HG02763 (cell line): Measurements from ENCODE around the gene CYP19A1.

Source experiments
- ATAC-seq: cut with Tn5 transposase; IDR thresholded peaks from one replicate; pipeline ENCODE4 v1.9.1; 2021; ENCODE audit warnings: mild to moderate bottlenecking, moderate library complexity; ENCODE audit not compliant: unreplicated experiment

CYP19A1 gene

DNA sequence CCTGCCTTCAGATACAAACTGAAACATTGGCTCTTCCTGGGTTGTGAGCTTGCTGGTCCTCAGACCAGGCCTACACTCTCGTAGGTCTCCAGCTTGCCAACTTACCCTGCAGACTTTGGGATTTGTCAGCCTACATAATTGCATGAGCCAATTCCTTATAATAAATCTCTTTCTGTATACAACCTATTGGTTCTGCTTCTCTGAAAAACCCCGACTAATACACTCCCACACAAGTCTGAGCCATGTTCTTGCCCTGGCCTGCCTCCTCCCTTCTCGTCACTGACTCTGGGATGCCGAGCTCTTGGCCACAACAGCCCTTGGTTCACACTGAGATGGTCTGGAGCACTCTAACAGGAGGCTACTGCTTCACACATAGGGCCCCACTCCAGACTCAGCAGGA lies 9.5 kb downstream of the CYP19A1 start:
- ATAC-seq, result no peak

DNA sequence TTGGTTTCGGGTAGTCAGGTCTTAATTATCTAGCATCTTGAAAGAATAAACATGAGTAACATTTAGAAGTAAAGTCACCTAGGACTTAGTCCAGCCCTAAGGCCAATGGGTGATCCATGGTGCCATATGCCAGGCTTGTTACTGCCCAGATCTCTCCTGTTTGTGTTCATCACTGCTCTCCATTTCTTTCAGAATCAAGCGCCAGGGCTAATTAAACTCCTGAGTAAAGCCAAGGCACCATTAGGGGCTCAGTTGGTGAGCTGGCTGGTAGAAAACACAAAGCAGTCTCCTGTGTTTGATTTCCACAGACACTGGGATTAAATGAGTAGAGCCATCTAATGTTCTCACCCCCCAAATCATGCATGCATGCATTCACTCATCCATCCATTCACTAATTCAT lies 11.3 kb downstream of the CYP19A1 start:
- ATAC-seq, result no peak

DNA sequence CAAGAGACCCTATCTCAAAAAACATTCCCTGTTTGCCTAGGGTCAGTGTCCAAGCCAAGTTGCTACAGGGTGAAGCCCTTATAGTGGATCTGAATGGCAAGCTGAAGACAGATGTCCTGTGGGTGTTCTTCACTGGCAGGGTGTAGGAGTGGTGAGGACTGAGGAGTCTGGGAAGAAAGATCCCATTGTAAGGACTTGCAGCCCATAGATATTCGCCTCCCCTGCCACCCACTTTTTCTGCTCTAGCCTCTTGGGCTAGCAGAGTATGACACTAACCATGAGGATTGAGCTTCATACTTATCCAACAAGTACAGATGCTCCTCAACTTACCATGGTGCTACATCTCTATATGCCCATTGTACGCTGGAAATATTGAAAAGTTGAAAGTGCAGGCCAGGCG lies 13.2 kb downstream of the CYP19A1 start:
- no peak for ATAC-seq

DNA sequence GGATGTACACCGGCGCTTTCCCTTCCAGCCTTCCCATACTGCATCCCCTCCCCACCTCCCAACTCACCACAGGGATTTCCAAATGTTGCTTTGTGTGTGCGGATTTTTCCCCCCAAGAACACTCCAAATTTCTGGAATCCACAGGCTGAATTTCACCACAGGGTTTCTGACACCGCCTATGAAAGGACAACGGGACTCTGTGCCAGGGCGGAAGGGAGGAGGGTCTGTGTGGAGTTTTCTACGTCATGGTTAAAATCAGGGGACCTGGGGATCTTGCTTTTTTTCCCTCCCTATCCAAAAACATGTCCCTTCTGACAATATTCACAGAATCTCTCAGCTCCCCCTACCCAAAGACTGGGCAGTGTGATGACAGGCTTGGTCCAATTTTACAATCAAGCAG lies 14.6 kb downstream of the CYP19A1 start:
- no peak for ATAC-seq

- no peak for ATAC-seq
Observed at GRCh38 chr15:51322621-51323296, 15.6 kb downstream of the CYP19A1 start.

DNA sequence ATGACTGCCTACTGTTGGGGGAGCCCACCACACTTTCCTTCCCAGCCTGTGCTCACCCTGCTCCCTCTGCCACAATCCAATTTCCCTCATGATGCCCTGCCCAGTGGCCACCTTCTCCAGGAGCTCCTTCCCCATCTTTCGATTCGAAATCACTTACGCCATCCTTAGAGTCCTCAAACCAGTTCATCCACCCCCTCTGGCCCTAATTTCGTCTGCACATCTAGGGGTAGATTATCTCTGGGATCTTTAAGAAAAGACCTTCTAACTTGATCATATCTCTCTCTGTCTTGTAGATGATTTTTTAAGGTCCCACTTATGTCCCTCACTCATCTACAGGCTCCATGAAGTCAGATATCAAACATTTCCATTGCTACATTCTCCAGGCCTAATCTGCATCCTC lies 17.1 kb downstream of the CYP19A1 start:
- ATAC-seq, result no peak

DNA sequence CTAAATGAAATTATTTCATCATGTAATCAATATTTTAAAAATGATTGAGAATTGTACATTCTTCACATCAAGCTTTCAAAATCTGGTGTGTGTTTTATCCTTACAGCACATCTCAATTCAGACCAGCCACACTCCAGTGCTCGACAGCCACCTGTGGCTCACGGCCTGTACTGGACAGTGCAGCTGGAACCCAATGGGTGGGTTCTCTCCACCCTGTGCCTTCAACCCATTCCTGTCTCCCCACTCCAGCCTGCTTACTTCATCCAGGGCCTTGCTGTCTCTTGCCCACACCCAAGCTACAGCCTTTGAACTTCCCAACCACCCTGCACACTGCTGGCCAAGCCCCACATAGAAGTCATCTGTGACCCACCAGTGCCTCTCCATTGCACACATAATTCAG lies 17.6 kb downstream of the CYP19A1 start:
- ATAC-seq, result no peak

DNA sequence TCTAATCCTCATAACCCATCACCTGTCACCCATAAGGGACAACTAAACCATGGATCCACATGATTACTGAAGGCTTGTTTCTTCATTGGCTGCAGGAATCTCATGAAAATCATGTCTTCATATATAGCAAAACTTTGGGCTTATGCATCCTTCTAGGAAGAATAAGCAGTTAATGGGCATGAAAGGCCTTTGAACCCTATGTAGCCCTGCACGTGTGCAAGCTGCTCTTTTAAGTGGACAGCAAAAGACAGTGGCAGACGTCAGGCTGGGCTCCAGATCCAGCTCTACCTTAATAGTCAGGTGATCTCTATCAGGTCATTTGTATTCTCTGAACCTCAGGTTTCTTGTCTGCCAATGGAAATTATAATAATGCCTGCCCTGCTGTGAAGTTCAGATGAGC lies 18.9 kb downstream of the CYP19A1 start:
- ATAC-seq, result no peak

GRCh38 chr15:51318382-51319150 lies 19.8 kb downstream of the CYP19A1 start:
- no peak for ATAC-seq

- no peak for ATAC-seq
Observed at GRCh38 chr15:51316636-51317035, 21.8 kb downstream of the CYP19A1 start.

DNA sequence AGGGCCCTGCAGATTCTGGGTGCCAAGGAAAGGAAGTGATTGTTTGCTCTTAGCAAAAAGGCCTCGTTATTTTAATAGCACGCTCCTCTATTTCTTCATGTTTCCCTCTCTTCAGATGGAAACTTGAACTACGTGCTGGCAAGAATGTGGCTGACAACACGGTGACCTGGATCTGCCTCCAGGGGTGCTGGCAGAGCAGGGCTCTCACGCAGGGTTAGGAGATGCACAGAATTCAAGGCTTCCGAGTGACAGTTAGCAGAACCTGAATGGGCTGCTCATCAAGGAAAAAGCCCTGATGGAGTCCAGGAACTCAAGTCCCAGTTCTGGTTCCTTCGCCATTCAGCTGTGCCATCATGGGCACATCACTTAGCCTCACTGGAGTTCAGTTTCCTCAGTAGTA lies 22.7 kb downstream of the CYP19A1 start:
- ATAC-seq, result no peak

DNA sequence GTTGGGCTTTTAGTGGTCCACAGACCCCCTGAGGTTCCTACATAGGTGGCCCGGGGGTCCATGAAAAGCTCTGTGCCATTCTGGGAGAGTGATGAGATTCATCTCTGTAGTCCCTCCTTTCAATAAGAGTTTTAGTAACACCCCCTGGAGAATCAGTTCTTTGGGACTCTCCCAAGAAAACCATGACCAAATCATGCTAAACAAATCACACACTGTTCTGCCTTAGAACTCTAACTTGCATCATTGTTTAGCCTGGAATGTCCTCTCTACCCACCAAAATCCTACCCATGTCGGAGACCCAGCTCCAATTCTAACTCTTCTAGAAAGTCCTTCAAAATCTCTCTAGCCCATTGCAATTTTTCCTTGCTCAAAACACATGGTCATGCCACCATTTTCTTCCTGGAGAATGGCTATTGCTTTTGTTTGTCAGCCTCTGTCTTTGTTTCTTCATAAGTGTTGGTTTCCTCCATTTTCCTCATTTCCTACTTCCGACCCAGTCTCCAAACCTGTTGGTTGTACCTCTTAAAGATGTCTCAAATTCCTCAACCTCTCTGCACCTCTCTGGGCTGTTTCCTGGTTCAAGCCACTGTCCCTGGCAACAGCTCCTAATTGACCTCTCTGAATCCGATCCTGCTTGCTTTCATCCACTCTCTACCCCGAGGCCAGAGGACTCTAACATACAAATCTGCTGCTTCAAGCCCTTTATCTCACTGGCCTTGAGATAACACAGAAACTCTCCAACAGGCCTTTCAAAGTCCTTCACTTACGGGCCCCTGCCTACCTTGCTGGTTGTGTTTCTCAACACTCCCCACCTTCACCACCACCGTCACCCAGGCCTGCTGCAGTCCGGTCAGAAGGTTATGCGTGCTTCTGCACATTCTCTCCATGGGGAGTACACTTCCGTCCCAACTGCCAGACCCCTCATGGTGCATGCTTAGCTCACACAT lies 23.7 kb downstream of the CYP19A1 start:
- ATAC-seq, result no peak

DNA sequence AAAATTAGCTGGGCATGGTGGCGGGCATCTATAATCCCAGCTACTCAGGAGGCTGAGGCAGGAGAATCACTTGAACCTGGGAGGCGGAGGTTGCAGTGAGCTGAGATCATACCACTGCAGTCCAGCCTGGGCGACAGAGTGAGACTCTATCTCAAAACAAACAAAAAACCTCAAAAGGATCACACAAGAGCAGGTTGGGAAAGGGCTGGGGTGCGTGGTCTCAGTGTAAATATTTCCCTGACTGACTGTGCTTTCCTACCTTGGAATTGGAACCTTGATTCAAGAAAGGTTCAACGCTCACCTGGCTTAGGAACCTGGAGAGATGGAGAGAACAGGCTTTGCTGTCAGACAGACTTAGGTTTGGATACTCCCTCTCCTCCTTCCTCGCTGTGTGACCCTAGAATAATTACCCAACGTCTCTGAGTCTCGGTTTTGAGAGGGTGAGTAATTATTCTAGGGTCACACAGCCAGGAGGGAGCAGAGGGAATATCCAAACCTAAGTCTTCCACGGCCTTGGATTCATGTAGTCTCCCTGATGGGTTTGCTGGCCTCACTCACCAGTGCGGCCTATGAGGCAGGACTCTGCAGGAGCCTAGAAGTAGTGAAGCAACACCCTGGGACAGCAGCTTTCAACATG lies 24.6 kb downstream of the CYP19A1 start:
- ATAC-seq, result no peak

DNA sequence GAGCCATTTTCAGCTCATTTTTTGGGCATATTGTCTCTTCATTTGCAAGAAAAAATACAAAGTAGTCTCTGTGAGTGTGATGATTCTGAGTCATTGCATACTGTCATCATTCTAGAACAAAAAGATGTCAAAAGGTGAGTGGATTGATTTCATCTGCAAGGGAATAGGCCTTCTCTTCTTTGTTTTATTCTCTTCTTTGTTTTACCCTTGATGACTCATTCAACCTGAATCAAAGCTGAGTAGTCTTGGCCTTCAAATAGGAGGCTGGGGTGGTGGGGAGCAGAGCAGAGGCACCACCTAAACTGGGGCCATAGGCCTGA lies 25.4 kb downstream of the CYP19A1 start:
- ATAC-seq, result no peak

DNA sequence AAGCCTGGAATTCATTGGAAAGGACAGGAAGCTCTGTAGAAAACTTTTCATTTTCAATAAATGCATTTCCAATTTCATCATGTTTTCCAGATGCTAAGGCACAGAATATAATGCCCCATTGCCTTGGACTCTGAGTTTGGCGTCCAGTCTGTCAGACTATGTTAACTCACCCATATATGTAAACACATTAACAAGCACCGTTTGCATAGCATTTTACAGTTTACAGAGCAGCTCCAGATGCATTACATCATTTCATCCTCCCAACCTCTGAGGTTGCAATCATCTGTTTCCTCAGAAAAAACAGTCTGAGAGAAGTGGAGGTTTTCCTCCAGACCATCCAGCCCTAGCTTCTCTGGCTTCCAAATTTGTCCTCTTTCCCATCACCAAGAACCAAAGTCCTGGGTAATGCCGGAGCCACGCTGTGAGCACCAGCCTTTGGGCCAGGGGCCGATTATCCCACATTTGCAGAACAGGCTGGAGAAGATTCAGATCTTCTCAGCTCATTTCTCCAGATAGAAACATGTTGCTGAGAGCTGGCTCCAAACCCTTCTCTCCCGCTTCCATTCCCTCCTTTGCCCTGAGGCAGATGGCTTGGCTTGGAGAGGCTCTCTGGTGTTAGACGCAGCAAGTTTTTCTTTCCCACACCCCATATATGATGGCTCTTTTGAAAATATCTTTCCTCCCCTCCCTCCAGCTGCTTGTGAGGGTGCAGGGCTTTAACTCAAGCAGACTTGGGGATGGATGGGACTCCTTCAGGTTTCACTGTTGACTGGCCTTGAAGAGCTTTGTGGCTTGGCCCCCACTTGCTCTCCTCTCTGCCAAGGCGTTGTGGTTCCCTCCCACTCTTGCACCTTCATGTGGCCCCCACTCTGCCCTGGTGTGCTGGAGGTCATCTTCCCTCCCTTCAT lies 26.0 kb downstream of the CYP19A1 start:
- ATAC-seq, result no peak

DNA sequence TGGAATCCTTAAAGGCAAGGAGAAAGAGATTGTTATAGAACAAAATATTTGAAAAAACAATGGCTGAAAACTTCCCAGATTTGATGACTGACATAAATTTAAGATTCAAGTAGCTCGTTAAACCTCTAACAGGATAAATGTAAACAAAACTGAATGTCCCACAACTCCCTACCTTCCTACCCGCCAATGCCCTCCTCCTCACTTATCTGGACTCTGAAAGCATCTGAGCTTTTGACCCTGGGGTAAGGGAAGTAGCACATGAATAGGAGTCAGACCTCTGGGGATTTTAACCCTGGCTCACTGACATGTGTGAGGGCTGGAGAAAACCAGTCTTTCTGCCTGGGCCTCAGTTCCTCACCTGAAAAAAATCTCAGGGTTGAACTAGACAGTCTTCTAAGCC lies 26.9 kb downstream of the CYP19A1 start:
- no peak for ATAC-seq

DNA sequence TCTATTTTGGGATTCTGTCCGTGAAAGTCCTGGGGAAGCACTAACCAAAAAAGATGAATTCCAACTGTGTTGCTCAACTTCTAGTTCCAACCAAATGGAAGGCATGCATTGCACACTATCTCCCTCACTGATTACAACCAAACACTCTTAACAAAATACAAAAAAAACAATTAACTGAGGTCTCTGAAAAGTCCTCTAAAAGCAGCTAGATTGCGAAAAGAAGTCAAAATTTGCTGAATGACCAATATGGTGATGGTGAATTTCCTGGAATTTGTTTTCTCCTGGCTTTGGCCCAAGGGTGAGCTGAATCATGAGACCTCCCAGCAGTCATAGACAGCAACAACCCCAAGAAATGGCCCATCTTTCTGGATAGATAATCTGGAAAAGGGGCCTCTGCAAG lies 28.3 kb downstream of the CYP19A1 start:
- ATAC-seq, result no peak

- no peak for ATAC-seq
Observed at GRCh38 chr15:51307811-51308210, 30.6 kb downstream of the CYP19A1 start.

- no peak for ATAC-seq
Observed at GRCh38 chr15:51307325-51307724, 31.1 kb downstream of the CYP19A1 start.

DNA sequence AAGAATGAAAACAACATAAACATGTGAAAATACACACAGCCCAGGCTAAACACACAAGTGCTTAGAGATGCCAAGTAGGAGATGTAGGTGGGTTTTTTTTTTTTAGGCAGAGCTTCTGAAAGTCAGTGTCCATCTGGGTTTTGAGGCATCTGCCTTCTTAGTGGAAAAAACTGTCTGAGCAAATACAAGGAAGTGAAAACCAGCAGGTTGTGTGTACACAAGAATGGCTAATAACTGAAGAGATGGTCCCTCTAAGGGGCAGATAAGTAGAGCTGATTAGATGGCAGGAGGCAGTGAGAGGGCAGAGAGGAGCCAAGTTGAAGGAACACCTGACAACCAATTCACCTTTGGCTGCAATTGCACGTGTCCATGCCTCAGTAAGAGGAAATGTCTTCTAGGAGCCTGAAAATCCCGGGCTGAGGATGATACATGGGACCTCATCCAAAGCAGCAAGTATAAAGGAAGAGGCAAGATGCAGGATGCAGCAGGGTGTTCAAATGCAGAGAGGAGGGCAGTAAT lies 34.9 kb downstream of the CYP19A1 start:
- ATAC-seq, result no peak
